HepG2 (cell line): ENCODE results near the gene AMER2. TPM values are rescaled to one million over a fixed set of nuclear protein-coding genes. Genes with fewer than 3 reads are reported as not detected.
A peak's percentile ranks its signal among the peaks of the same experiment; 100 is the strongest.

Experiments used
- AGO1 ChIP-seq: fragments of 200-400 bp; formaldehyde crosslinking; IDR thresholded peaks from 2 replicates; pipeline ENCODE4 v1.6.1; 2017; ENCODE audit warnings: mild to moderate bottlenecking, low read depth, low read length, moderate library complexity; ENCODE audit not compliant: poor library complexity, severe bottlenecking
- EHMT2 ChIP-seq: fragments of 200-600 bp; sonication (generic); IDR thresholded peaks from 2 replicates; pipeline ENCODE4 v1.7.0; 2017; ENCODE audit warnings: antibody characterized with exemption, low read depth, low read length, borderline replicate concordance
- RXRB ChIP-seq: IDR thresholded peaks from 2 replicates; pipeline ENCODE4 v1.6.1; 2016; ENCODE audit warnings: borderline replicate concordance, missing genetic modification reagents, missing compliant biosample characterization
- SMAD1 ChIP-seq: sonication (generic); formaldehyde crosslinking; IDR thresholded peaks from 2 replicates; pipeline ENCODE4 v1.4.0; 2020; ENCODE audit warnings: missing genetic modification reagents, low read depth, mild to moderate bottlenecking, borderline replicate concordance
- SMC3 ChIP-seq: IDR thresholded peaks from 2 replicates; pipeline ENCODE4 v1.6.1; 2011; ENCODE audit warnings: low read length, improper control_type of control experiment
- TARDBP ChIP-seq: sonication (generic); formaldehyde crosslinking; IDR thresholded peaks from 2 replicates; pipeline ENCODE4 v1.8.0; 2022; ENCODE audit warnings: mild to moderate bottlenecking, missing genetic modification reagents
- TFAP4 ChIP-seq: sonication (generic); IDR thresholded peaks from 2 replicates; pipeline ENCODE4 v1.6.1; 2016; ENCODE audit warnings: low read depth, borderline replicate concordance
- ZBTB26 ChIP-seq: IDR thresholded peaks from 2 replicates; pipeline ENCODE4 v1.6.1; 2016; ENCODE audit warnings: missing compliant biosample characterization, missing genetic modification reagents, borderline replicate concordance
- ZNF180 ChIP-seq: sonication (generic); formaldehyde crosslinking; IDR thresholded peaks from 2 replicates; pipeline ENCODE4 v1.4.0; 2020; ENCODE audit warnings: low read depth, missing genetic modification reagents, borderline replicate concordance
- ZNF224 ChIP-seq: sonication (generic); formaldehyde crosslinking; IDR thresholded peaks from 2 replicates; pipeline ENCODE4 v1.5.0; 2020; ENCODE audit warnings: mild to moderate bottlenecking, missing genetic modification reagents
- ZNF317 ChIP-seq: sonication (generic); formaldehyde crosslinking; IDR thresholded peaks from 2 replicates; pipeline ENCODE4 v1.5.0; 2020; ENCODE audit warnings: mild to moderate bottlenecking, missing genetic modification reagents
- ZNF335 ChIP-seq: sonication (generic); formaldehyde crosslinking; IDR thresholded peaks from 2 replicates; pipeline ENCODE4 v1.4.0; 2020; ENCODE audit warnings: missing genetic modification reagents
- polyA plus RNA-seq, 8 experiments: library from polyadenylated mRNA; depleted of rRNA in 3 of 8; stranded (reverse) in 7 of 8; unstranded in 1 of 8; fragments of >200 nt; fragmentation: Illumina TruSeq in 4 of 8; extraction: Trizol in 4 of 8; gene quantifications; 2 replicates each; pipeline versions ENCODE4 v1.2.1 to v1.2.3, GENCODE V29; 2011 to 2016; ENCODE audit warnings: low read depth in 4 of 8, missing spikeins in 1 of 8, mixed read lengths in 1 of 8; ENCODE audit not compliant: insufficient read depth in 1 of 8
- total RNA-seq, 5 experiments: library from RNA; depleted of rRNA; stranded (reverse); fragments of >200 nt; fragmentation: Illumina TruSeq; extraction: Trizol; gene quantifications; 2 replicates each; pipeline ENCODE4 v1.2.3, GENCODE V29; 2016; ENCODE audit warnings: low read depth in 1 of 5
- TF ChIP-seq, protein P1 (sequence below): sonication (generic); formaldehyde crosslinking; conservative IDR thresholded peaks from 2 replicates; pipeline ENCODE4 v1.8.0; 2022; ENCODE audit warnings: low read depth, missing genetic modification reagents
- TF ChIP-seq, protein P2 (sequence below): sonication (generic); formaldehyde crosslinking; IDR thresholded peaks from 2 replicates; pipeline ENCODE4 v1.9.0; 2022; ENCODE audit warnings: missing genetic modification reagents, mild to moderate bottlenecking, borderline replicate concordance
- TF ChIP-seq, protein P3 (sequence below): sonication (generic); formaldehyde crosslinking; IDR thresholded peaks from one replicate; pipeline ENCODE4 v1.5.1; 2020; ENCODE audit warnings: mild to moderate bottlenecking, missing genetic modification reagents; ENCODE audit errors: not compliant biosample characterization

Gene AMER2
- total and polyA plus RNA-seq, 2 of the 13 experiments (the other 11 are each of a cell fraction or from before 2014, with no cell fraction given), result not detected

DNA sequence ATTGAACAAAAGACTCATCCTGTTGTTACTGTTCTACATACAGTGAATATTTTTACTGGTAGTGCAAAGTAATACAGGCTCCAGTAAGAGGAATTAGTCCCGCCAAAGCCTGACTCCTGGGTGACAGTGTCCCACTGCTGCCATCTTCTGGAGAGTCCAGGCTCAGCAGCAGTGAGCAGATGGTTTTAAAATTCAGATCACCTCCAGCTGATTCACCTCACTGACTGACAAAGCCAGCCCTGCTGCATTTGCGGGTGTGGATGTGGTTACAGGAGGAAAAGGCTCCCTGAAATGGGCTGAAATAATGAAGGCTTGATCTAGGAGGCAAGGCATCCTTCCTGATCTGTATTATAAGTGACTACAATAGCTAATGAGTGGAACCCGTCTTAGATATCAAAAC, 57.9 kb downstream of the AMER2 start (continued):
- TF ChIP-seq ZBTB26 (CRISPR knock-in tag) (no peak), AGO1 (no peak), ZNF224 (CRISPR knock-in tag) (no peak), TFAP4 (peak; percentile 42; the same call in 1 of the 2 replicates), ZNF180 (CRISPR knock-in tag) (no peak), SMAD1 (CRISPR knock-in tag) (no peak), SMC3 (peak; percentile 60; the same call in 1 of the 2 replicates), ZNF317 (CRISPR knock-in tag) (no peak), RXRB (CRISPR knock-in tag) (no peak), TARDBP (CRISPR knock-in tag) (no peak), EHMT2 (no peak), ZNF335 (CRISPR knock-in tag) (no peak)
- TF ChIP-seq, protein P1, sequence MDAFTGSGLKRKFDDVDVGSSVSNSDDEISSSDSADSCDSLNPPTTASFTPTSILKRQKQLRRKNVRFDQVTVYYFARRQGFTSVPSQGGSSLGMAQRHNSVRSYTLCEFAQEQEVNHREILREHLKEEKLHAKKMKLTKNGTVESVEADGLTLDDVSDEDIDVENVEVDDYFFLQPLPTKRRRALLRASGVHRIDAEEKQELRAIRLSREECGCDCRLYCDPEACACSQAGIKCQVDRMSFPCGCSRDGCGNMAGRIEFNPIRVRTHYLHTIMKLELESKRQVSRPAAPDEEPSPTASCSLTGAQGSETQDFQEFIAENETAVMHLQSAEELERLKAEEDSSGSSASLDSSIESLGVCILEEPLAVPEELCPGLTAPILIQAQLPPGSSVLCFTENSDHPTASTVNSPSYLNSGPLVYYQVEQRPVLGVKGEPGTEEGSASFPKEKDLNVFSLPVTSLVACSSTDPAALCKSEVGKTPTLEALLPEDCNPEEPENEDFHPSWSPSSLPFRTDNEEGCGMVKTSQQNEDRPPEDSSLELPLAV, result no peak
- TF ChIP-seq, protein P2, sequence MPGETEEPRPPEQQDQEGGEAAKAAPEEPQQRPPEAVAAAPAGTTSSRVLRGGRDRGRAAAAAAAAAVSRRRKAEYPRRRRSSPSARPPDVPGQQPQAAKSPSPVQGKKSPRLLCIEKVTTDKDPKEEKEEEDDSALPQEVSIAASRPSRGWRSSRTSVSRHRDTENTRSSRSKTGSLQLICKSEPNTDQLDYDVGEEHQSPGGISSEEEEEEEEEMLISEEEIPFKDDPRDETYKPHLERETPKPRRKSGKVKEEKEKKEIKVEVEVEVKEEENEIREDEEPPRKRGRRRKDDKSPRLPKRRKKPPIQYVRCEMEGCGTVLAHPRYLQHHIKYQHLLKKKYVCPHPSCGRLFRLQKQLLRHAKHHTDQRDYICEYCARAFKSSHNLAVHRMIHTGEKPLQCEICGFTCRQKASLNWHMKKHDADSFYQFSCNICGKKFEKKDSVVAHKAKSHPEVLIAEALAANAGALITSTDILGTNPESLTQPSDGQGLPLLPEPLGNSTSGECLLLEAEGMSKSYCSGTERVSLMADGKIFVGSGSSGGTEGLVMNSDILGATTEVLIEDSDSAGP, result no peak
- TF ChIP-seq, protein P3, sequence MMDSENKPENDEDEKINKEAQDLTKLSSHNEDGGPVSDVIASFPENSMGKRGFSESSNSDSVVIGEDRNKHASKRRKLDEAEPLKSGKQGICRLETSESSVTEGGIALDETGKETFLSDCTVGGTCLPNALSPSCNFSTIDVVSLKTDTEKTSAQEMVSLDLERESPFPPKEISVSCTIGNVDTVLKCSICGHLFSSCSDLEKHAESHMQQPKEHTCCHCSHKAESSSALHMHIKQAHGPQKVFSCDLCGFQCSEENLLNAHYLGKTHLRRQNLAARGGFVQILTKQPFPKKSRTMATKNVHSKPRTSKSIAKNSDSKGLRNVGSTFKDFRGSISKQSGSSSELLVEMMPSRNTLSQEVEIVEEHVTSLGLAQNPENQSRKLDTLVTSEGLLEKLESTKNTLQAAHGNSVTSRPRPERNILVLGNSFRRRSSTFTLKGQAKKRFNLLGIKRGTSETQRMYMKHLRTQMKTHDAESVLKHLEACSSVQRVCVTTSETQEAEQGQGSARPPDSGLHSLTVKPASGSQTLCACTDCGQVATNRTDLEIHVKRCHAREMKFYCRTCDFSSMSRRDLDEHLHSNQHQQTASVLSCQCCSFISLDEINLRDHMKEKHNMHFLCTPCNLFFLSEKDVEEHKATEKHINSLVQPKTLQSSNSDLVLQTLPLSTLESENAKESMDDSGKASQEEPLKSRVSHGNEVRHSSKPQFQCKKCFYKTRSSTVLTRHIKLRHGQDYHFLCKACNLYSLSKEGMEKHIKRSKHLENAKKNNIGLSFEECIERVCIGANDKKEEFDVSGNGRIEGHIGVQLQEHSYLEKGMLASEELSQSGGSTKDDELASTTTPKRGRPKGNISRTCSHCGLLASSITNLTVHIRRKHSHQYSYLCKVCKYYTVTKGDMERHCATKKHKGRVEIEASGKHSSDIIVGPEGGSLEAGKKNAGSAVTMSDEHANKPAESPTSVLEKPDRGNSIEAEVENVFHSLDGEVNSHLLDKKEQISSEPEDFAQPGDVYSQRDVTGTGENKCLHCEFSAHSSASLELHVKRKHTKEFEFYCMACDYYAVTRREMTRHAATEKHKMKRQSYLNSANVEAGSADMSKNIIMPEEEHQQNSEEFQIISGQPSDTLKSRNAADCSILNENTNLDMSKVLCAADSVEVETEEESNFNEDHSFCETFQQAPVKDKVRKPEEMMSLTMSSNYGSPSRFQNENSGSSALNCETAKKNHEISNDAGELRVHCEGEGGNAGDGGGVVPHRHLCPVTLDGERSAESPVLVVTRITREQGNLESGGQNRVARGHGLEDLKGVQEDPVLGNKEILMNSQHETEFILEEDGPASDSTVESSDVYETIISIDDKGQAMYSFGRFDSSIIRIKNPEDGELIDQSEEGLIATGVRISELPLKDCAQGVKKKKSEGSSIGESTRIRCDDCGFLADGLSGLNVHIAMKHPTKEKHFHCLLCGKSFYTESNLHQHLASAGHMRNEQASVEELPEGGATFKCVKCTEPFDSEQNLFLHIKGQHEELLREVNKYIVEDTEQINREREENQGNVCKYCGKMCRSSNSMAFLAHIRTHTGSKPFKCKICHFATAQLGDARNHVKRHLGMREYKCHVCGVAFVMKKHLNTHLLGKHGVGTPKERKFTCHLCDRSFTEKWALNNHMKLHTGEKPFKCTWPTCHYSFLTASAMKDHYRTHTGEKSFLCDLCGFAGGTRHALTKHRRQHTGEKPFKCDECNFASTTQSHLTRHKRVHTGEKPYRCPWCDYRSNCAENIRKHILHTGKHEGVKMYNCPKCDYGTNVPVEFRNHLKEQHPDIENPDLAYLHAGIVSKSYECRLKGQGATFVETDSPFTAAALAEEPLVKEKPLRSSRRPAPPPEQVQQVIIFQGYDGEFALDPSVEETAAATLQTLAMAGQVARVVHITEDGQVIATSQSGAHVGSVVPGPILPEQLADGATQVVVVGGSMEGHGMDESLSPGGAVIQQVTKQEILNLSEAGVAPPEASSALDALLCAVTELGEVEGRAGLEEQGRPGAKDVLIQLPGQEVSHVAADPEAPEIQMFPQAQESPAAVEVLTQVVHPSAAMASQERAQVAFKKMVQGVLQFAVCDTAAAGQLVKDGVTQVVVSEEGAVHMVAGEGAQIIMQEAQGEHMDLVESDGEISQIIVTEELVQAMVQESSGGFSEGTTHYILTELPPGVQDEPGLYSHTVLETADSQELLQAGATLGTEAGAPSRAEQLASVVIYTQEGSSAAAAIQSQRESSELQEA (CRISPR knock-in tag), result no peak
